ENCODE data around the gene PYGL.

Gene PYGL

GRCh38 chr14:50978529-50978871 is 34.2 kb upstream of the PYGL start:
- TF ChIP-seq, protein P1, sequence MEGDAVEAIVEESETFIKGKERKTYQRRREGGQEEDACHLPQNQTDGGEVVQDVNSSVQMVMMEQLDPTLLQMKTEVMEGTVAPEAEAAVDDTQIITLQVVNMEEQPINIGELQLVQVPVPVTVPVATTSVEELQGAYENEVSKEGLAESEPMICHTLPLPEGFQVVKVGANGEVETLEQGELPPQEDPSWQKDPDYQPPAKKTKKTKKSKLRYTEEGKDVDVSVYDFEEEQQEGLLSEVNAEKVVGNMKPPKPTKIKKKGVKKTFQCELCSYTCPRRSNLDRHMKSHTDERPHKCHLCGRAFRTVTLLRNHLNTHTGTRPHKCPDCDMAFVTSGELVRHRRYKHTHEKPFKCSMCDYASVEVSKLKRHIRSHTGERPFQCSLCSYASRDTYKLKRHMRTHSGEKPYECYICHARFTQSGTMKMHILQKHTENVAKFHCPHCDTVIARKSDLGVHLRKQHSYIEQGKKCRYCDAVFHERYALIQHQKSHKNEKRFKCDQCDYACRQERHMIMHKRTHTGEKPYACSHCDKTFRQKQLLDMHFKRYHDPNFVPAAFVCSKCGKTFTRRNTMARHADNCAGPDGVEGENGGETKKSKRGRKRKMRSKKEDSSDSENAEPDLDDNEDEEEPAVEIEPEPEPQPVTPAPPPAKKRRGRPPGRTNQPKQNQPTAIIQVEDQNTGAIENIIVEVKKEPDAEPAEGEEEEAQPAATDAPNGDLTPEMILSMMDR (IDR thresholded peaks at IDR 0.05) = no peak
- TF ChIP-seq ZFX (IDR thresholded peaks at IDR 0.05; ENCODE audit: borderline replicate concordance) = no peak
- H3K27ac ChIP-seq = no peak overlapping the region

DNA sequence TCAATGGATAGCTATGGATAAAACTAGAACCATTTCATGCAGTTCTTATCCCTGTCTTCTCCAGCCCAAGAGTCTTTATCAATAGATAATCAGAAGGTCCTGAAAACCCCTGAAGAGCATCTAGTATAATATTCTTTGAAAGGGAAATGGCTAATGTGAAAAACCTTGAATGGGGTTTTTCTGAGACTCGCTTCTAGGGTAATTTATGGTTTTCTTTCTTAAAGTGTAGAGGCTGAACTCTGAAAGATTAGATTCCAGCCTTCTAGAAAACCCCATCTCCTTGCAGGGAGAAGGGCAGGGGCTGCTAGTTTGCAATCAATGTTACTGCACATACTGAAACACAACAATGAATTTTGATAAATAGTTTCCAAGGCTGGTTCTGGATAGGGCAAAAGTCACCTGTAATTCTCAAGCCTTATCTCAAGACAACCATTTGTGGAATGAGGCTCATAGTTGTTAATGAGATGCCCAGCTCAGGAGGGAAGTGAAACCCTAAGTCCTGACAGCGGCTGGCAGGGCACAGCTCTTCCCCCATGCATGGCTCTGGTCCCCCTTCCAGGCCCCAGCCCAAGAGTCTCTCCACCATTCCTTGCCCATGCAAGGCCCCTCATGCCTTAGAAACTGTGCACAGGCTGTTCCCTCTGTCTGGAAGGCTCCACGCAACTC is 33.7 kb upstream of the PYGL start:
- no peak overlapping the region for H3K27ac ChIP-seq
- no peak for TF ChIP-seq ZFX (IDR thresholded peaks at IDR 0.05; ENCODE audit: borderline replicate concordance)
- TF ChIP-seq, protein P1 (IDR thresholded peaks at IDR 0.05) = no peak

DNA sequence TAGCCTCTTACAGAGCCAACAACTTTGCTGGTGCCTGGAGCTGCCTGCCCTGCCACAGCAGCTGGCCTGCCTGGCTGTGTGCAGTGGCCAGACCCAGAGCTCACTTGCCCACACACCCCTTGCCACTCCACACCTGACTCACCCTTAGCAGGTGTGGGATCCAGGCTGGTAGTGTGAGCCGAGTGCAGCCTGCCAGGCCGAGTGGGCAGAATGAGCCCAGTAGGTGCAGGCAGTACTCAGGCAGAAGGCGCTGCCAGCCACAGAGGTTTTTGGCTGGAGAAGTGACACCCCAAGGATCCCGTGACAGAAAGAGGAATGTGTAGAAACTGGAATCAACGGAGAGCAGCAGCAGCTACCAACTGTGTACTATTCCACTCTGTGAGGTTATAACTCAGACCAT is 29.8 kb upstream of the PYGL start:
- TF ChIP-seq ZFX (IDR thresholded peaks at IDR 0.05; ENCODE audit: borderline replicate concordance) = no peak
- TF ChIP-seq, protein P1 (IDR thresholded peaks at IDR 0.05) = no peak
- H3K27ac ChIP-seq = no peak overlapping the region

- H3K27ac ChIP-seq = no peak overlapping the region
- TF ChIP-seq ZFX (IDR thresholded peaks at IDR 0.05; ENCODE audit: borderline replicate concordance) = no peak
- TF ChIP-seq, protein P1 (IDR thresholded peaks at IDR 0.05) = no peak
Observed at GRCh38 chr14:50972734-50973133, 28.5 kb upstream of the PYGL start.

DNA sequence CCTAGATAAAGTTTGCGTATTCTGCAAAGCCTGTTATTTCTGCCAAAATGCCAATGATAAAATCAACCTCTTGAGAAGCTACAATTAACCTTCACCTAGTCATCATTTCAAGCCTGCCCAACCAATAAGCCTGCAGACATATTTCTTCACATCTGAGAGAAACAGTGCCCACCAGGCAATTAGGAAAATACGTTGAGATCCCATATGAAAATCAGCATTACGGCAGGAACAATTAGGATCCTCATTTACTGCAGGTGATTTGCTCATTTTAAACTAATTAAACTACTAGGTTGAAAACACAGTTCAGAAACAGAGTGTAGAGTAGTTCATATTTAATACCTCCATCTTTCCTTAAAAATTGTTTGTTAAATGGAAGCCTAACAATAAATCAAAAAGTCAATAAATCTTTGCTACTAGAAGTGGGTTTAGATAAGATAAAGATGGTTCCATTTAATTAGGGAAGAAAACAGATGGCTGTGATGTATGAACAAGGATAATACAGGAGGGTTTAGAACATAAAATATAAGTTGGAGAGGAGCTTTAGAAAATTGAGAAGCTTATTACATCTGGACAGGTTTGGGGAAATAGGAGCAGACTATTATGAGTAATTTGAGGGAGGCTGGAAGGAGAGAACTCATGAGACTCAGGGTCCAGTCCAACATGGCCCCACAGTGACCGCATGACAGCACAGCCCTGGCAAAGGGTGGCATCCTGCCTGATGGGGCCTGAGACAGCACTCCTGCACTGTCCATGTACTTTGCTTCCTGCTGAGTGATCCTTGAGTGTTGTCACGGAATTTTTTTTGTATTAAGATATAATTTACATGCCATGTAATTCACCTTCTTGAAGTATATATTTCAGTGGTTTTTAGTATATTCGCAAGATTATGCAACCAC is 26.9 kb upstream of the PYGL start:
- no peak overlapping the region for H3K27ac ChIP-seq
- TF ChIP-seq, protein P1 (IDR thresholded peaks at IDR 0.05) = no peak
- TF ChIP-seq ZFX (IDR thresholded peaks at IDR 0.05; ENCODE audit: borderline replicate concordance) = no peak

GRCh38 chr14:50967790-50968189 is 23.5 kb upstream of the PYGL start:
- TF ChIP-seq ZFX (IDR thresholded peaks at IDR 0.05; ENCODE audit: borderline replicate concordance) = no peak
- TF ChIP-seq, protein P1 (IDR thresholded peaks at IDR 0.05) = no peak
- no peak overlapping the region for H3K27ac ChIP-seq

- no peak overlapping the region for H3K27ac ChIP-seq
Observed at GRCh38 chr14:50967103-50967502, 22.8 kb upstream of the PYGL start.

More at GRCh38 chr14:50967103-50967502, 22.8 kb upstream of the PYGL start:
- TF ChIP-seq, protein P1 (IDR thresholded peaks at IDR 0.05) = no peak
- no peak for TF ChIP-seq ZFX (IDR thresholded peaks at IDR 0.05; ENCODE audit: borderline replicate concordance)
